ENCODE results near the gene ZNF683.

Gene ZNF683

GRCh38 chr1:26357121-26357602 lies 15.4 kb downstream of the ZNF683 start:
- DNase-seq: no peak

GRCh38 chr1:26356106-26356505 lies 16.4 kb downstream of the ZNF683 start:
- no peak for DNase-seq

GRCh38 chr1:26354972-26355371 lies 17.6 kb downstream of the ZNF683 start:
- no peak for DNase-seq

- DNase-seq: no peak
Observed at GRCh38 chr1:26353976-26354820, 18.4 kb downstream of the ZNF683 start, which contains the start of gene CRYBG2. CRYBG2 (minus strand) TSS chr1:26354130; CDS start chr1:26346657, 7,473 bp downstream.

GRCh38 chr1:26353210-26353859 lies 19.2 kb downstream of the ZNF683 start:
- DNase-seq: no peak

GRCh38 chr1:26352338-26352679 lies 20.2 kb downstream of the ZNF683 start:
- DNase-seq: no peak

- no peak for DNase-seq
Observed at GRCh38 chr1:26351590-26352337, 20.8 kb downstream of the ZNF683 start.

GRCh38 chr1:26350701-26351589 lies 21.6 kb downstream of the ZNF683 start:
- DNase-seq: no peak

- DNase-seq: no peak
Observed at GRCh38 chr1:26350343-26350700, 22.2 kb downstream of the ZNF683 start.

GRCh38 chr1:26349877-26350244 lies 22.7 kb downstream of the ZNF683 start:
- DNase-seq: no peak

GRCh38 chr1:26349188-26349876 lies 23.2 kb downstream of the ZNF683 start:
- no peak for DNase-seq

GRCh38 chr1:26346274-26347033 lies 26.1 kb downstream of the ZNF683 start:
- DNase-seq: no peak

- DNase-seq: no peak
Observed at GRCh38 chr1:26345718-26346117, 26.8 kb downstream of the ZNF683 start.

GRCh38 chr1:26344147-26344920 lies 28.2 kb downstream of the ZNF683 start:
- no peak for DNase-seq

GRCh38 chr1:26340047-26340481 lies 32.5 kb downstream of the ZNF683 start:
- DNase-seq: no peak

GRCh38 chr1:26338670-26339069 lies 33.9 kb downstream of the ZNF683 start:
- no peak for DNase-seq

- no peak for DNase-seq
Observed at GRCh38 chr1:26337625-26338024, 34.9 kb downstream of the ZNF683 start.

- no peak for DNase-seq
Observed at GRCh38 chr1:26337206-26337535, 35.4 kb downstream of the ZNF683 start.

- DNase-seq: peak; percentile 74 to 91 (median 88)
Observed at GRCh38 chr1:26336477-26337205, 35.9 kb downstream of the ZNF683 start.

All from T-helper 1 cell (primary cell).